Chondrocyte (in vitro differentiated cells): Measurements from ENCODE around the gene GRAMD1C. TPM values are rescaled to one million over a fixed set of nuclear protein-coding genes. Genes with fewer than 3 reads are reported as not detected.

ENCODE experiments used
- DNase-seq: peaks from one replicate; pipeline ENCODE4 v3.0.0; 2021; ENCODE audit warnings: mixed read lengths, low spot score
- H3K27ac Mint-ChIP-seq: one replicate; pipeline ENCODE4 v1.8.0; 2021; ENCODE audit warnings: mild to moderate bottlenecking, moderate library complexity, mixed read lengths; ENCODE audit not compliant: unreplicated experiment
- H3K27me3 Mint-ChIP-seq: 2 replicates; pipeline ENCODE4 v1.8.0; 2021; ENCODE audit warnings: low read depth, mixed read lengths
- H3K36me3 Mint-ChIP-seq: 2 replicates; pipeline ENCODE4 v1.8.0; 2021; ENCODE audit warnings: low read depth, mixed read lengths
- H3K4me1 Mint-ChIP-seq: 2 replicates; pipeline ENCODE4 v1.8.0; 2021; ENCODE audit warnings: low read depth, mild to moderate bottlenecking, mixed read lengths
- H3K4me3 Mint-ChIP-seq: one replicate; pipeline ENCODE4 v1.8.0; 2021; ENCODE audit warnings: mild to moderate bottlenecking, moderate library complexity, mixed read lengths; ENCODE audit not compliant: unreplicated experiment
- H3K9me3 Mint-ChIP-seq: 2 replicates; pipeline ENCODE4 v1.8.0; 2021; ENCODE audit warnings: low read depth, mixed read lengths
- total RNA-seq: library from RNA; stranded (reverse); gene quantifications from 3 replicates; pipeline ENCODE4 v1.2.1, GENCODE V29; 2021
- TF ChIP-seq, protein P1 (sequence below): fragments of 200-600 bp; sonication (generic); IDR thresholded peaks from 2 replicates; pipeline ENCODE4 v1.5.0; 2021; ENCODE audit warnings: antibody characterized with exemption, mild to moderate bottlenecking, moderate library complexity

Gene GRAMD1C
- total RNA-seq, 1 donor from 2014 or later, result 1.6 TPM

DNA sequence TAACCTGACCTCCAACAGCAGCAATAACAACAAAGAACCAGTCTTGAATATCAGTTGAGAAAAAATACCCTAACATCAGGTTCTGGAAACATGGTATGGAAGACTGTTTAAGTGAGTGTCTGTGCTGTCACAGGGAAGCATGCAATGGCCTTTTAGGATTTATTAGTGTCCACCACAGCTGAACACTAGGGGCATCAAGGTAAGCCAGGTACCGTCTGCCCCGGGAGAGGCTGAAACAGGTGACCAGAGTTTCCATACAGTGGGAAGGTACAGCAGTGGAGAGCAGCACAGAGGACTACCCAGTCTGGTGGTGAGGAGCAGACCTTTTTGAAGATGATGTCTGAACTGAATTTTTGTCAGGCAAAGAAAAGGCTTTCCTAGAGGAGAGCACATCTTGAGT is 127.6 kb downstream of the GRAMD1C start:
- peaks cover 20% of the 10 kb centered on the region for H3K9me3 Mint-ChIP-seq
- H3K27me3 Mint-ChIP-seq, result peaks cover 3% of the 10 kb centered on the region

DNA sequence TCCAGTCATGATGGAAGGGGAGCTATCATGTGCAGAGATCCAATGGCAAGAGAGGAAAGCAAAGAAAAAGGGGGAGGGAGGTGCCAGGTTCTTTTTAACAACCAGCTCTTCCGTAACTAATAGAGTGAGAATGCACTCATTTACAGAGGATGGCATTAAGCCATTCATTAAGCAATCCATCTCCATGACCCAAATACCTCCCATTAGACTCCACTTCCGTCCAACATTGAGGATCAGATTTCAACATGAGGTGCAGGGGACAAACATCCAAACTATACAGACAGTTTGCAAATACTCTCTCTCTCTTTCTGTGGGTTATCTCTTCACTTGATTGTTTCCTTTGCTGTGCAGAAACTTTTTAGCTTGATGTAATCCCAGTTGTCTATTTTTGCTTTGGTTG is 130.4 kb downstream of the GRAMD1C start:
- H3K4me3 Mint-ChIP-seq, result no peak overlapping the region
- DNase-seq, result no peak
- TF ChIP-seq, protein P1, sequence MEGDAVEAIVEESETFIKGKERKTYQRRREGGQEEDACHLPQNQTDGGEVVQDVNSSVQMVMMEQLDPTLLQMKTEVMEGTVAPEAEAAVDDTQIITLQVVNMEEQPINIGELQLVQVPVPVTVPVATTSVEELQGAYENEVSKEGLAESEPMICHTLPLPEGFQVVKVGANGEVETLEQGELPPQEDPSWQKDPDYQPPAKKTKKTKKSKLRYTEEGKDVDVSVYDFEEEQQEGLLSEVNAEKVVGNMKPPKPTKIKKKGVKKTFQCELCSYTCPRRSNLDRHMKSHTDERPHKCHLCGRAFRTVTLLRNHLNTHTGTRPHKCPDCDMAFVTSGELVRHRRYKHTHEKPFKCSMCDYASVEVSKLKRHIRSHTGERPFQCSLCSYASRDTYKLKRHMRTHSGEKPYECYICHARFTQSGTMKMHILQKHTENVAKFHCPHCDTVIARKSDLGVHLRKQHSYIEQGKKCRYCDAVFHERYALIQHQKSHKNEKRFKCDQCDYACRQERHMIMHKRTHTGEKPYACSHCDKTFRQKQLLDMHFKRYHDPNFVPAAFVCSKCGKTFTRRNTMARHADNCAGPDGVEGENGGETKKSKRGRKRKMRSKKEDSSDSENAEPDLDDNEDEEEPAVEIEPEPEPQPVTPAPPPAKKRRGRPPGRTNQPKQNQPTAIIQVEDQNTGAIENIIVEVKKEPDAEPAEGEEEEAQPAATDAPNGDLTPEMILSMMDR, result no peak
- H3K9me3 Mint-ChIP-seq, result peaks cover 48% of the 10 kb centered on the region
- no peaks in the 10 kb centered on the region for H3K4me1 Mint-ChIP-seq
- H3K27ac Mint-ChIP-seq, result no peak overlapping the region
- H3K27me3 Mint-ChIP-seq, result peaks cover 3% of the 10 kb centered on the region
- peaks cover 8% of the 10 kb centered on the region for H3K36me3 Mint-ChIP-seq

More for the DNA sequence above, 127.6 kb downstream of the GRAMD1C start:
- no peaks in the 10 kb centered on the region for H3K4me1 Mint-ChIP-seq
- TF ChIP-seq, protein P1, result no peak
- peaks cover 2% of the 10 kb centered on the region for H3K36me3 Mint-ChIP-seq
- no peak overlapping the region for H3K27ac Mint-ChIP-seq
- H3K4me3 Mint-ChIP-seq, result no peak overlapping the region
- no peak for DNase-seq

DNA sequence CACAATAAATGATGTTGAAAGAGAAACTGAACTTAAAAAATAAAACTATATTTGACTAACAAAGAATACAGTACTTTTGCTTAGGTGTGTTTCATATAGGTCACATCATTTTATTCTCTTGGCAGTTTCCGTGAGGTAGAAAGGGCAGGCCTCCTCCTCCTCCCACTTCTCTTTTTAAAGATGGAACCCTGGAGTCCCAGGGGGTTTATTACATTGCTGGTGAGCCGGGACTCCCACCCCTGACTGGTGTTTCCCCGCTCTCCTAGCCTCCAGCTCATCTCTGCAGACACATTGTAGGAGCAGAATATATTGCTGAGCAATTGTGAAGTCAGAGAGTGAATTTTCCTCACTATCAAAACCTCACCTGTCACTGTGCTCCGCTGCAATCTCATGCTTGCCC is 139.2 kb downstream of the GRAMD1C start:
- TF ChIP-seq, protein P1, result no peak
- Mint-ChIP-seq H3K27me3 (no peaks in the 10 kb centered on the region), H3K27ac (no peak overlapping the region), H3K4me3 (no peak overlapping the region), H3K9me3 (peaks cover 19% of the 10 kb centered on the region), H3K36me3 (peaks cover 27% of the 10 kb centered on the region), H3K4me1 (no peaks in the 10 kb centered on the region)
- no peak for DNase-seq

DNA sequence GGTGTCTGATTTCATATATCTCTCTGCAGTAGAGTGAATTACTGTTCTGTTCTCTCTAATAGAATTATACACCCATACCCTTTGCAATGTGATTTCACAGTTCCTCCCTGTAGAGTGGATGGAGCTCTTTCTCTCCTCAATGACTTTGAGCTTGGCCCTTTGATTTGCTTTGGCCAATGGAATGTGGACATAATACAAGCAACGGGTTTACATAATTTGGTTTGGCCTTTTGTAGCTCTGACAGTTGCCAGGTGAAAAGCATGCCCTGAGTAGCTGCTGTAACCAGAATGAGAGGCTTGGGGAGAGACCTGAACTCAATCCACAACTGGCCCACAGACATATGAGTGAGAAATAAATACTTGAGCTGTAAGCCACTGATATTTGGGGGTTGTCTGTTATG is 141.3 kb downstream of the GRAMD1C start:
- no peaks in the 10 kb centered on the region for H3K4me1 Mint-ChIP-seq
- no peak for DNase-seq
- peaks cover under 1% of the 10 kb centered on the region for H3K9me3 Mint-ChIP-seq
- no peak overlapping the region for H3K4me3 Mint-ChIP-seq
- TF ChIP-seq, protein P1, result no peak
- H3K36me3 Mint-ChIP-seq, result peaks cover 19% of the 10 kb centered on the region
- H3K27me3 Mint-ChIP-seq, result no peaks in the 10 kb centered on the region
- no peak overlapping the region for H3K27ac Mint-ChIP-seq

DNA sequence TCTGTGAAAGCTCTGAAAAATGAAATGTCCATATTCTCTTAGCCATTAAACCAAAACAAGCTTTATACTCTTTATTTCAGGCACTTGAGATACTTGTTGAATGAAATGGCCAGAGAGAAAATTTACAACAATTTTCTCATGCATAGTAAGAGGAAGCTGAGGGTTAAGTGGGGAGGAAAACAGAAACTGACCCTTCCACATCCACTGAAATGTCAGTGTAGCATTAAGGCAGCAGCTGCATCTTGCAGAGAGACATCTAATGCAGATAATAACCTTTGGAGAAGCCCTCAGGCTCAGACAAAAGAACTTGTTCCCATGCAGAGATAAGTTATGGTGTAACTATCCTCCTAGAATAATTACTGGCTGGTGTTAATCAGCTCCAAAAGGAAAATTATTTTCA is 143.2 kb downstream of the GRAMD1C start:
- TF ChIP-seq, protein P1, result no peak
- Mint-ChIP-seq H3K36me3 (peaks cover 21% of the 10 kb centered on the region), H3K9me3 (peaks cover 7% of the 10 kb centered on the region), H3K4me1 (no peaks in the 10 kb centered on the region), H3K4me3 (no peak overlapping the region), H3K27me3 (no peaks in the 10 kb centered on the region), H3K27ac (no peak overlapping the region)
- no peak for DNase-seq
